HG03469 (cell line): ENCODE results near the gene CHMP2A.

Experiments
- ATAC-seq: cut with Tn5 transposase; IDR thresholded peaks from one replicate; pipeline ENCODE4 v1.9.1; 2021; ENCODE audit warnings: mild to moderate bottlenecking, moderate library complexity, moderate number of reproducible peaks; ENCODE audit not compliant: unreplicated experiment

CHMP2A gene

GRCh38 chr19:58556622-58557220, 1.8 kb upstream of the CHMP2A start:
- no peak for ATAC-seq

- ATAC-seq: no peak
Measured at GRCh38 chr19:58555920-58556621, 1.2 kb upstream of the CHMP2A start.

DNA sequence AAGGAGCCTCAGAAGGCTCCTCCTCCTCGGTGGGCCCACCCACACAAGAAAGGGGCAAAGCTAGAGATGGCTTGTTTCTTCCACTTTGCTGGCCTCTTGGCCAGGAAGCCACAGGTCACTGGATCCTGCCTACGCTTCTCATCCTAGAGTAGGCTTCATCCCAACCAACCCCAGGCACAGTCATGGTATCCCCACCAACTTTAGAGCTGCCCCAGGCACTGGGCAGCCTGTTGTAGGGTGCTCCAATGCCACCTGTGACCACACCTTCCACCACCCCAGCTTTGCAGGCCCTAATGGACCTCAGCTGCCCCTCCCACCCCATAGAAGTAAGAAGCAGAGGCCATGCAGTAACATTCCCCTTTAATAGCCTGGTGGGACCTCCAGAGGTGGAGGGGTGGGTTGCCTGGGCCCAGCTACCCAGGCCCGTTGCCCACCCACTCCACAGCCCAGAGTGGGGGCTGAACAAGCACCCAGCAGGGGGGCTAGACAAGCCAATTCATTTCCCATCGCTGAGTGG, 522 bp upstream of the CHMP2A start:
- ATAC-seq: no peak

- ATAC-seq: no peak
Measured at GRCh38 chr19:58553799-58554493, 959 bp downstream of the CHMP2A start.

DNA sequence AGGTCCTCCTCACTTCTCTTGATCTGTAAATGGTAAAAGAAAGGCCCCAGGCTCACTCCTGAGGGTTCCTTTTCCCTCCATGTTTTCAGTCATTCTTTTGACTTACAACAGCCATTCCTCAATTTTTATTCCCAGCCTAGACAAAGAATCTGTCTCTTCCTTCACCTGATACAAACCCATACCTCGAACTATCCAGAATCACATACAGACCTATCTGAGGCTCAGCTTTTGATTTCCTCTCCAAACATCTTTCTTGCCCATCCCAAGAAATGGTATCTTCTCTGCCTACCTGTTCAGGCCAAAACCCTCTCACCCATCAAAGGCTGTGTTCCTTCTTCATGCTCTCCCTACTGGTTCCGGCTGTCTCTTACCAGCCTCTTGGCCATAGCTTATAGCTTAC, 2.2 kb downstream of the CHMP2A start:
- no peak for ATAC-seq

GRCh38 chr19:58551577-58552471, 3.1 kb downstream of the CHMP2A start:
- ATAC-seq: no peak

DNA sequence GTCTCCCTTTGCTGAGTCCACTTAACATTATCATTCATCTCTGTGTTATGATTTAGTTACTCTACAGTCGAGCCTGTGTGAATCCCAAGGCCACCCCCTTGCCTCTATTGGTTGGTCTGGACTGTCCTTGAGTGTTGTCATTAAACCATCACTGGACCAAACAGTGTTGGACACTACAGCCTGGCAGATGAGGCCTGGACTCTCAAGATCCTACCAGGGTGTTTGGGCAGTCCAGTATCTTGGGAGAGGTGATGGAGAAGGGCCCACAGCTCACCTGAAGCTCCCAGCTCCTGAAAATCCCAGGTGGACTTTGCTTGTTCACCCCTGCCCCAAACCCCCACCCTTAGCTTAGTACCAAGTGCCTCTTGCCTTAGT, 3.8 kb downstream of the CHMP2A start:
- ATAC-seq: no peak

DNA sequence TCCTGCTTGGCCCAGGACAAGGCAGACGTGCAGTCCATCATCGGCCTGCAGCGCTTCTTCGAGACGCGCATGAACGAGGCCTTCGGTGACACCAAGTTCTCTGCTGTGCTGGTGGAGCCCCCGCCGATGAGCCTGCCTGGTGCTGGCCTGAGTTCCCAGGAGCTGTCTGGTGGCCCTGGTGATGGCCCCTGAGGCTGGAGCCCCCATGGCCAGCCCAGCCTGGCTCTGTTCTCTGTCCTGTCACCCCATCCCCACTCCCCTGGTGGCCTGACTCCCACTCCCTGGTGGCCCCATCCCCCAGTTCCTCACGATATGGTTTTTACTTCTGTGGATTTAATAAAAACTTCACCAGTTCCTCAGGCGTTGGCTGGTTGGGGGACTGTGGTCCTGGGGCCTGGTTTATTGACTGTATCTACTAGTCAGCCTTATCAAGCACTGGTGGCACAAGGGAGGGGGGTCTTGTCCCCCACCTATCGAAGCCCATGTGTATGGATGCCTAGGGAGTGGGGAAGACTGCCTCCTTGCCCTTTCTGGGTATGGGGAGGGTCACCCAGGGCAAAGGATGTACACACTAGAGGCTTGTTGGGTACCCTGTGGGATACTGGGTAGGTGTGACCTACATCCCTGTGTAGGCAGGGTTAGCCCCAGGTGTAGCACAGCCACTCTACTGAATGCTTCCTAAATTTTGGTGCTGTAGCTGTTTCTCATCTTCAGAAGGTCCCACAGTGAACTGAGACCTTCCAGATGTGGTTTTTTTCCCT, 4.4 kb downstream of the CHMP2A start:
- no peak for ATAC-seq

- no peak for ATAC-seq
Measured at GRCh38 chr19:58549664-58550361, 5.1 kb downstream of the CHMP2A start.

- ATAC-seq: no peak
Measured at GRCh38 chr19:58548859-58549663, 5.8 kb downstream of the CHMP2A start.

GRCh38 chr19:58547323-58548312, 7.3 kb downstream of the CHMP2A start:
- ATAC-seq: no peak

DNA sequence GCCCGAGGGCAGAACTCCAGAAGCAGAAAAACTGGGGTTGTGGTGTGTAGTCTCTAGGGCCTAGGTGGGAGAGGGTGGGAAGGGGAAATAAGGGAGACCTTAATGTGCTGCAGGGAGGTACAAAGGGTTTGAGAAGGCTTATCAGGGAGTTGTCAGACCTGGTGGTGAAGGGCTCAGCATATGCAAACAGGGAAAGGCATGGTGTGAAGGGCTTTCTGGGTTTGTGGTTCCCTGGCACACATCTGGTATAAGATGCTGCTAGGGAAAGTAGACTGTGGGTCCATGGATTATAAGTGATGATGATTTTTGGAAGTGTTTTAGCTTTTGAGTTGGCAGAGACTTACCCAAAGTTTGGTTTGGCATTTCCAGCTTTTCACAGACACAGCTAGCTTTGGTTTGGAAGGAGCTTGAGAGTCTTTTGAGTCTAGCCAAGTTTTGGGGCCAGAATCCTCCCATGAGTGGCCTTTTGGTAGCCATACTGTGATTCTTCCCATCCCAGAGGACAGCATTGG, 8.8 kb downstream of the CHMP2A start:
- ATAC-seq: no peak

DNA sequence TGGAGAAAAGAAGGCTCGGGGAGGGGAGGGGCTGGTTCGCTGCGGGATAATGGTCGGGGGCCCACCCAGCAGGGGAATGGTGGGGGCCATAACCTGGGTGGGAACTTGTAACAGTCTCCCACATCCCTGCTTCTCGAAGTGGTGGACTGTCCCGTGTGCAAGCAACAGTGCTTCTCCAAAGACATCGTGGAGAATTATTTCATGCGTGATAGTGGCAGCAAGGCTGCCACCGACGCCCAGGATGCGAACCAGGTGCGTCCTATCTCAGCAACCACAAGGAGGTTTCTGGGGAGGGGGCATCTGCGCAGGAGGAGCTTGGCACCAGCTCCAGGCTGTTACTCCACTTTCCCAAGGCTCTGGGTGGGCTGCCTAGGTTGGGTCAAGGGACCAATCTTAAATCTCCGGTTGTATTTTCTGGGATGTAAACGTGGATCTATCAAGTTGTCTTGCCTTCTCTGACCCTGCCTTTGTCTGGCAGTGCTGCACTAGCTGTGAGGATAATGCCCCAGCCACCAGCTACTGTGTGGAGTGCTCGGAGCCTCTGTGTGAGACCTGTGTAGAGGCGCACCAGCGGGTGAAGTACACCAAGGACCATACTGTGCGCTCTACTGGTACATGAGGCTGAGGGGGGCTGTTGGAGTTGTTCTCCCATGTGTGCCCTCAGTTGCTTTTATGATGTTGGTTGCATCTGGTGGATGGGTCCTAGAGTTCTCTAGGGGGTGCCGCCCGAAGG, 9.5 kb downstream of the CHMP2A start:
- no peak for ATAC-seq

DNA sequence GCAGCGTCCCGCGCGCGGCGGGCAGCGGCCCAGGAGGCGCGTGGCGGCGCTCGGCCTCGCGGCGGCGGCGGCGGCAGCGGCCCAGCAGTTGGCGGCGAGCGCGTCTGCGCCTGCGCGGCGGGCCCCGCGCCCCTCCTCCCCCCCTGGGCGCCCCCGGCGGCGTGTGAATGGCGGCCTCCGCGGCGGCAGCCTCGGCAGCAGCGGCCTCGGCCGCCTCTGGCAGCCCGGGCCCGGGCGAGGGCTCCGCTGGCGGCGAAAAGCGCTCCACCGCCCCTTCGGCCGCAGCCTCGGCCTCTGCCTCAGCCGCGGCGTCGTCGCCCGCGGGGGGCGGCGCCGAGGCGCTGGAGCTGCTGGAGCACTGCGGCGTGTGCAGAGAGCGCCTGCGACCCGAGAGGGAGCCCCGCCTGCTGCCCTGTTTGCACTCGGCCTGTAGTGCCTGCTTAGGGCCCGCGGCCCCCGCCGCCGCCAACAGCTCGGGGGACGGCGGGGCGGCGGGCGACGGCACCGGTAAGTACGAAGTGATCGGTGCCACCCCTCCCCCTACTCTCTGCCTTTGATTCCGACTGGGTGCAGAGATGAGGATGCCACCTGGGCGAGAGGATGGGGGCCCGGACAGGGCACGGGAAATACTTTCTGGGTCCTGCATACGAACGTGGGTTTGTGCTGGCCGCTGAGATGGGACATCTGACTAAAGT, 10.2 kb downstream of the CHMP2A start:
- ATAC-seq: peak; percentile 26

DNA sequence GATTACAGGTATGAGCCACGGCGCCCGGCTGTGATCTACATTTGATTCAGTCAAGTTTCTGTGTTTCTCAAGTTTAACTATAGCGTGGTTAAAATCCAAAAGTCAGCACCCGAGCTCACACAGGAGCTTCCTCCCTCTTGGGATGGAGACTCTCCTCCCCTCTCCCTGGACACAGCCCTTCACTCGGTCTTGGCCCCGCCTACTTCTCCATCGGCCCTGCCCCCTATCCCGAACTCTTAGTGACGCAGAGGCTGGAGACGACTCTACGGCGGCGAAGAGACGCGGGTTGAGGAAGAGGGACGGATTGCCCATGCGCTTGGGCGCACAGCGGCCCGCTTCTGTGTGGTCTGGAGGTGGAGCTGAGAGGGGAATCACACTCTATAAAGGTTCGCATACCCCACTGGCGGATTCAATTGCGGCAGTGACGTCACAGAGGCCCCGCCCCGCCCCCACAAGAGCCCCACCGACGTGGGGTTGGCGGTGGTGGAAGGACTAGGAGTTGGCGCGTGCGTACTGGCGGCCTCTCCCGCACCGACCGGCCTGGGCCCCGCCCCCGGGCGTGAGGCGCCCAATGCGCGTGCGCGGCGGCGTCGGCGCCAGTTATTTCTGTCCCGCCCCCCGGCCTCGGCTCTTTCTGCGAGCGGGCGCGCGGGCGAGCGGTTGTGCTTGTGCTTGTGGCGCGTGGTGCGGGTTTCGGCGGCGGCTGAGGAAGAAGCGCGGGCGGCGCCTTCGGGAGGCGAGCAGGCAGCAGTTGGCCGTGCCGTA, 10.9 kb downstream of the CHMP2A start, which contains the start of gene TRIM28:
TSS of gene TRIM28 (plus strand) at position 239 of the 765 bp plus-strand sequence. CDS start 694 bp downstream, outside the sequence.
- peak; percentile 61 for ATAC-seq
